Activated CD4-positive, CD25-positive, alpha-beta regulatory T cell treated with anti-CD3 and anti-CD28 coated beads, Interleukin-2, amount 50 U/mL, for 24 hours (primary cell): Measurements from ENCODE around the gene GRM4.

Source experiments
- ATAC-seq, 2 donors: fragments of 150-1000 bp; cut with Tn5 transposase; one replicate each; pipeline ENCODE4 v1.10.0; 2021; ENCODE audit warnings: mild to moderate bottlenecking in 1 of 2, moderate library complexity in 1 of 2

The GRM4 gene

DNA sequence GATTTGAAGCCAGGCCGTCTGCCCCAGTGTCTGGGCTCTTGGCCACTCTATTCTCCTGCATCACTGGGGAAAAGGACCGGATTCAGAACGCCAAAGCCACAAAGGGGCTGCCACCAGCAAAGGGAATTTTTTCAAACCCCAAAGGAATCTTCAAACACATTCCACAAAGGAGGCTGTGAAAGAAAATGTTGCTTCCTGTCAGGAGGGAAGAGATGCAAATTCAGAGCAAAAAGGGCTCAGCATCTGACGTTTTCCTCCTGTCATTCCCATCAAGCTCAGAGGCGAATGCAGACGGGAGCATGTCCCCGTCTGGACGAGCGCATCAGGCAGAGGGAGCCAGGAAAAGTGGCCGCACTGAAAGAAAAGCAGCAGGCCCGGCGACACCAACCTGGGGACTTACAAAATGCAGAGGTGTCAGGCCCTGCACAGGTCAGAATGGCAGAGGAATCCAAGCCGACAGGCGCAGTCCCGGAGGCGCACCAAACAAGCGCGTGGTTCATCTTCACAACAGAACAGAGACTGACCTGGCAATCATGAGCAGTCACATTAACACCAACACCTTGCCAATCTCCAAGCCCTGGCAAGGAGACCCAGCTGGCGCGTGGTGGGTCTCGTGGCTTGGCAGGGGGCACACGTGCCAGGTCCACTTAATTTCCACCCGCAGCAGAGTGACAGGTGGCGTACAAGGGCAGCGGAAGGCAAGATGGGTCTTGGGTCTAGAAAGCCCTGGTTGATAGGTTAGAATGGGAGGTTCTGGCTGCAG is 62.8 kb downstream of the GRM4 start:
- no peak for ATAC-seq

DNA sequence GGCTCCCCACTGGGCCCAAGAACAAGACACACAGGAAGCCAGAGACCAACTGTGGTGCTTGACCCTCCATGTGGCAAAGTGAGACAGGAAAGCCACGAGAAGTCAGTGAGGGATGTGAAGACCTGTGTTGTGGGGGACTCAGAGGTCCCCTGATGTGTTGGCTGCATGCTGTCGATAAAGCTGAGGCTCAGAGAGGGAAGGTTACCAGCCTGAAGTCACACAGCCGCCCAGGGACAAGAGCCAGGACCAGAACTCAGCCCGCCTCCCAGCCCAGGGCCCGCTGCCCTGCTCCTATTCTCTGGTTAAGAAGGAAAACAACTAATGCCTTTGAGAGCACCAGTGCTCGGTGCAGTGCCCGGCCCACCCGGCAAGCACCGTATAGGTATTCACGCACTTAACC is 63.5 kb downstream of the GRM4 start:
- ATAC-seq = no peak

GRCh38 chr6:34080357-34080756 is 65.5 kb downstream of the GRM4 start:
- ATAC-seq = no peak

DNA sequence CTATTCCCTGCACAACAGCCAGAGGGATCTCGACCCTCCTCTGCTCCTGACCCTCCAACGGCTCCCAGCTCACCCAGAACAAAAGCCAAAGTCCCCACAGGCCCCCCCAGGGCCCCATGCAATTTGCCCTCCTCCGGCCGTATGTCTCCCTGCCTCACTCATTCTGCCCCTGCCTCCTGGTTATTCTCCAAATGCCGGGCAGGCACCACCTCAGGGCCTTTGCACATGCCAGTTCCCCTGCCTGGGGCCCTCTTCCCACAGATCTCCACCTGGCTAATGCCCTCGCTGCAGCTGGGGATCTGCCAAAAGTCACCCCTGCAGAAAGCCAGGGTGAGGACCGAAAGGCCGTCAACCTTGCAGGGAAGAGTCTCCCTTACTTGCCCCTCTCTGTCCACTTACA is 66.0 kb downstream of the GRM4 start:
- ATAC-seq = no peak

GRCh38 chr6:34075906-34076305 is 70.0 kb downstream of the GRM4 start:
- no peak for ATAC-seq

- ATAC-seq = no peak
Observed at GRCh38 chr6:34074064-34074742, 71.7 kb downstream of the GRM4 start.

DNA sequence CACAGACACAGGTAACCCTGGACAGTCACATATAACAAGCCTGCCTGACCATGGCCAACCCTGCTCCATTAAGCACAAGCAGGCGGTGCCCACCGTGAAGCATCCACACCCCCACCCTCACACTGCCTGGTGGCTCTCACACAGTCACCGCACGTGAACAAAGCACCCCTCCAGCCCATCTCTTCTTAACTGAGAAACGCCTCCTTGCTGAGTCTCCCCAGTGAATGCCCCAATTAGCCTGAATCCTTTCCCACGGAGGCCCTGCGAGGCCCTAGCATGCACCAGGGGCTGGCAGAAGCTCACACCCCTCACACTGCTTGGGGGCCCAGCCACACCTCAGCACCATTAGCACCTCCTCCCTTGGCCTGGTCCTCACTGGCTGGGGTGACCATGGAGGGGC is 72.3 kb downstream of the GRM4 start:
- ATAC-seq = no peak

GRCh38 chr6:34072727-34073126 is 73.2 kb downstream of the GRM4 start:
- ATAC-seq = no peak

DNA sequence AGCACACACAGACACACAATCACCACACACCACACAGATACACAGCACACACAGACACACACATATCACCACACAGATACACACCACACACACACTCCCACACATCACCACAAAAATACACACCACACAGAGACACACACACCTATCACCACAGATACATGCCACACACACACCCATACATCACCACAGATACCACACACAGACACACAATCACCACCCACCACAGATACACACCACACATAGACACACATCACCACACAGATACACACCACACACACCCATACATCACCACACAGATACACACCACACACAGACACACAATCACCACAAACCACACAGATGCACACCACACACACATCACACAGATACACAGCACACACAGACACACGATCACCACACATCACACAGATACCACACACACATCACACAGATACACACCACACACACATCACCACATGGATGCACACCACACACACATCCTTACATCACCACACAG is 74.0 kb downstream of the GRM4 start:
- no peak for ATAC-seq

- ATAC-seq = no peak
Observed at GRCh38 chr6:34071136-34071883, 74.6 kb downstream of the GRM4 start.

- no peak for ATAC-seq
Observed at GRCh38 chr6:34070315-34071135, 75.4 kb downstream of the GRM4 start.

DNA sequence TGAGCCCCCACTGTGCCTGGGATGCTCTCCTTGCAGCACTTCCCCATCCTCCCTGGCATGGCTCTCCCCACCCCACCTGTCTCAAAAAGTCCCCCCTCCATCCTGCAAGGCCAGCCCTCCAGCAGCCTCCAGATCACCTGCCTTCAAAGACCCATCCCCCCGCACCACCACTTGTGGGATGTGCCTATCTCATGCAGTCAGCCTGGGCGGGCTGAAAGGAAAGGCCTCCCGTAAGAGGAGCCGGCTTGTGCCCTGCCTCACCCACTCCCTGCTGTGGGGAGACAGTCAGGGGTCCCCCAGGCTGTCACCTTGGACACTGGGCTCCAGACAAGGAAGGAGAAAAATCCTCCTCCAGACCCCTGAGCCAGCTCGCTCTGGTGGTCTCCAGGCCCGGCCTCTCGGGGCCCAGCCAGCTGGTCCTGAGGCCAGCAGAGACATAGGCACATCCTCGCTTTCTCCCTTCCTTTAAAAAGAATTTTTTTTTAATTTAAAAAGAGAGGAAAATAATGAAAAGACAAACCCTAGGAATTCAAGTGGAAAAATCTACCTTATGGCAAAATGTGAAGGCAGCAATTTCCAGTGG is 77.3 kb downstream of the GRM4 start:
- no peak for ATAC-seq

- ATAC-seq = no peak
Observed at GRCh38 chr6:34067814-34068213, 78.1 kb downstream of the GRM4 start.

DNA sequence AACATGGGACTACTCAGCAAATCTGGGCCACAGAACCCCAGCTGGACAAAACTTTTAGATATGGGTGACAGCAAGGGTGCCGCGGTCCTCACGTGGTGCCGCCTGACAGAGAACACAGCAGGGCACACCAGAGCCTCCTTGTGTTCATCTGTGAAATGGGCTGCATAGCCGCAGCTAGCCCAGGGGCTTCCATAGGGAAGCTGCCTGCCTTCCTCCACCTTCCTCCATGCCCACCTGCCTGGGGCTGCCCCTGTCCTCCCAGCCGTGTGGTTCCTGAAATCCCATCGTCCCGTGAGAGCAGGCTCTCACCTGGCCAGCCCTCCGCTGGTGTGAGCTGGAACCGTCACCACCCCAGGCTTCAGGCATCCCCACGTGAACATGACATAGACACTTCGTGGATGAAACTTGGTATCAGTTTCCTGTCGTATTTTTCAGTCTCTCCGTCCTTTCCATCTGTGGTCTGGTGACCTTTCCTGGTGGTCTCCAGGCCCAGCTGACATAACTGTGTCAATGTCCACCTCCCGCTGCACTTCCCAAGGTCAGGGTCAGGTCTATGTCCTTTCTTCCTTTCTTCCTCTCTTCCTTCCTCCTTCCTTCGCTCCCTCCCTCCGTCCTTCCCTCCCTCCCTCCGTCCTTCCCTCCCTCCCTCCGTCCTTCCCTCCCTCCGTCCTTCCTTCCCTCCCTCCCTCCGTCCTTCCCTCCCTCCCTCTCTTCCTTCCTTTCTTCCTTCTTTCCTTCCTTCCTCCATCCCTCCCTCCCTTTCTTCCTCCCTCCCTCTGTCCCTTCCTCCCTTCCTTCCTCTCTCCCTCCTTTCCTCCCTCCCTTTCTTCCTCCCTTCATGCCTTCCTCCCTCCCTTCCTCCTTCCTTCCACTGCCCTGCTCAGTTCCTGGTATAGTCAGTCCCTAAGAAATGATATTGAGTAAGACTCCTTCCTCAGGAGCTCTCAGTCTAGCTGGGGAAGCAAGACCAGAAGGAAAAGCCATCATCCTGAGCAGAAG is 78.8 kb downstream of the GRM4 start:
- no peak for ATAC-seq

- no peak for ATAC-seq
Observed at GRCh38 chr6:34066218-34066571, 79.7 kb downstream of the GRM4 start.

- ATAC-seq = no peak
Observed at GRCh38 chr6:34065466-34066217, 80.2 kb downstream of the GRM4 start.

DNA sequence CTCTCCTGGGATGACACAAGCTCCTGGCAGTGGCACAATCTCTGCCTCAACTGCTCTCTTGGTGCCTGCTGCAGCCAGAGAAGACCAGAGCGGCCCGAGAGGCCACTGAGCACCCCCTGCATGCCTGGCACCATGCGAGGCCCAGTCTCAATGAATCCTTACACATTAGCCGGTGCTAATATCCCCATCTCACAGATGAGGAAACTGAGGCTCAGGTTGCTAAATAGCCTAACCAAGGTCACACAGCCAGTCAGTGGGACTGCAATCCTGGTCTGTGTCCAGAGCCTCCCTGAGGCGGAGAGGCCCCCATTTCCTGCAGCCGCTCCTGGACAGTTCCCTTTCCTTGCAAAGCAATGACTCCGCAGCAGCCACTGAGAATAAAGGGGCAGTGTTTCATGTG is 81.2 kb downstream of the GRM4 start:
- ATAC-seq = no peak

GRCh38 chr6:34063651-34064050 is 82.2 kb downstream of the GRM4 start:
- no peak for ATAC-seq

DNA sequence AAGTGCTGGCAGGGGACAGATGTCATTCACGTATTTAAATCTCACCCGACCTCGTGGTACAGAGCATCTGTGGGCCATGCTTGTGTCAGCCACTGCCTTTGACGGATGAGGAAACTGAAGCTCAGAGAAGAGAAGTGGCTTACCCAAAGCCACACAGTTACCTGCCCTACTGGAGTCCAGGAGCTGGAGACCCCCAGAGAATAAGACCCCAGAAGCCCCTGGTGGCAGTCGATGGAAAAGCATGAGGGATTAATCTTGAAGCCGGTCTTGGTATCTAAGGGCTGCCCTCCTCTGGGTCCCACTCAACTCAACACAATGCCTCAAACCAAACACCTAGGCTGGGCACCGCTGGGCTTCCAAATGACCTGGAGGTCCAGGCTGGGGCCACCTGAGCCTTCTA is 83.1 kb downstream of the GRM4 start:
- ATAC-seq = no peak

DNA sequence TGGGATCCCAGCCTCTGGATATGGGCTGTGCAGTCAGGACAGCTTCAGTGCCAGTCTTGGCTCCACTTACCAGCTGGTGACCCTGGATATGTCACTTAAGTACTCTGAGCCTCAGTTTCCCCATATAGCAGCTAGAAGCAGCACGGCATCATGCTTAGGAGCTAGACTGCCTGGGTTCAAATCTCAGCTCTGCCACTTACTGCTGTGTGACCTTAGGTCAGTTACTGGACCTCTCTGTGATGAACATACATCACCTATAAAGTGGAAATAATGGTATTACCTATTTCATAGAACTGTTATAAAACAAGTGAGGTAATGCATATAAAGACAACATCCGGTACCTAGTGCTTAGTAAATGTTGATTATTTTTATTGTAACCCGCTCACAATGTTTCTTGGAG is 83.7 kb downstream of the GRM4 start:
- ATAC-seq = no peak
